GM12801 (cell line): Measurements from ENCODE around the gene BACH2.

ENCODE experiments used
- TF ChIP-seq, protein P1 (sequence below): IDR thresholded peaks from one replicate; pipeline ENCODE4 v1.5.1; 2011; ENCODE audit warnings: control low read depth; ENCODE audit not compliant: insufficient read length; ENCODE audit errors: extremely low read depth

Gene BACH2

DNA sequence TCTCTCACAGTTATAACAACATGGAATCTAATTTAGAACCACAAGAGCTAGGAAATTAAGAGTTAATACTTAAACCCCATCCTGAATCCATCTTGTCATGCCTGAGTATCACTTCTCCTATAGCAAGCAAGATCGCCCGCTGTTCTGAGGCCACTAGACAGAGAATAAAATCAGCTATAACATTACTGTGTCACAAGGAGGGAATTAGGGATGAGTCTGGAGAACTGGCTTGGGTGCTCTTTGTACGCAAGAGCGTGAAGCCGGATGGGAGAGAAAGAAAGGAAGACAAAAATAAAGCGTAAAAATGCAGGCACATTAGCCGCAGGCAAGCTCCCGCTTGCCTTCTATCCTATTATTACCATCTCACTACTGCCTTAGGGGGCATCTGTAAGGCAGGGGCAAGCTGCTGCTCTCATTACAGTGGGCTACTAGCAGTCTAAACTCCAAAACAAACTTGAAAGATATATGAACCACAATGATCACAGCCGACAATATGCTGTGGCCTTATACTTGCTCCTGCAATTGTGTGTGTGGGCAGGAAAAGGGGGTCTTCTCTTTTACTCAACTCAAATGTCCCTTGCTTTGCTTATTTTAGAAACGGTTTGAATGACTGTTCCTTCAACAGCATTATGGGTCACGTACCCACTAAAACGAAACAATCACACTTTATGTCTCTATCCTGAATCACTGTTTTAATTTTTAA lies 320.5 kb downstream of the BACH2 start:
- TF ChIP-seq, protein P1, sequence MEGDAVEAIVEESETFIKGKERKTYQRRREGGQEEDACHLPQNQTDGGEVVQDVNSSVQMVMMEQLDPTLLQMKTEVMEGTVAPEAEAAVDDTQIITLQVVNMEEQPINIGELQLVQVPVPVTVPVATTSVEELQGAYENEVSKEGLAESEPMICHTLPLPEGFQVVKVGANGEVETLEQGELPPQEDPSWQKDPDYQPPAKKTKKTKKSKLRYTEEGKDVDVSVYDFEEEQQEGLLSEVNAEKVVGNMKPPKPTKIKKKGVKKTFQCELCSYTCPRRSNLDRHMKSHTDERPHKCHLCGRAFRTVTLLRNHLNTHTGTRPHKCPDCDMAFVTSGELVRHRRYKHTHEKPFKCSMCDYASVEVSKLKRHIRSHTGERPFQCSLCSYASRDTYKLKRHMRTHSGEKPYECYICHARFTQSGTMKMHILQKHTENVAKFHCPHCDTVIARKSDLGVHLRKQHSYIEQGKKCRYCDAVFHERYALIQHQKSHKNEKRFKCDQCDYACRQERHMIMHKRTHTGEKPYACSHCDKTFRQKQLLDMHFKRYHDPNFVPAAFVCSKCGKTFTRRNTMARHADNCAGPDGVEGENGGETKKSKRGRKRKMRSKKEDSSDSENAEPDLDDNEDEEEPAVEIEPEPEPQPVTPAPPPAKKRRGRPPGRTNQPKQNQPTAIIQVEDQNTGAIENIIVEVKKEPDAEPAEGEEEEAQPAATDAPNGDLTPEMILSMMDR = no peak

DNA sequence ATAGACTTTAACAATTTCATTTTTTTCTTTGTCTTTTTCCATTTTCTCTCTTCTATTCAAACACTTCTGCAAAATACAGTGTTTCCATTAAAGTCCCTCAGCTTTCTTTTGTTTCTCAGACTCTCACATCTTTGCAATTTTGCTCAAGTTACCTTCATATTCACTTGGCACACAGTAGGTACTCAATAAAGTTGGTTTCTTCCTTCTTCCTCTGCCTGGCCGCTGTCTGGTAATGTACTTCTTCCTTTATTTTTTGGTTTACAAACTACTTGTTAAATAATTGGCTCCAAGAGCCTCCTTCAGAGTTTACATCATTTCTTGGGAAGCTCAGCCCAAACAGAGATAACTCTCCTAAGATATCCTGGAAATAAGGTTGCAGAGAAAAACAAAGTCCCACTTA lies 321.3 kb downstream of the BACH2 start:
- TF ChIP-seq, protein P1 = no peak

DNA sequence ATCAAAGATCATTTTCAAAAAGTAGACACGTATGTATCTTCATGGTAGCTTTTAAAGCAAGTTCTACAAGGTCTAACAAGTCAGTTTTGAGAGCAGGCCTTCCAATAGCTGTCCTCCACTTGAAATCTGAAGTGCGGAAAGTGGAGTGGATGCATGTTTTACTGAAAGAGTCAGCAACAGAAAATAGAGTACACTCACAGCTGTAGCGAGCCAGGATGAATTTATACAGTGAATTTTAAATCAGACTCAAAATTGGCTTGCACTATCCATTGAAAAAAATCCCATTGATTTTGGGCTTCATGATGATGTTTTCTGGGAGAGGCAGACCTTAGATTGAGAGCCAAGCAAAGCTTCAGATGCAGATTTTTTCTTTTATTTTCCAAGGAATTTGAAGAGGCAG lies 321.8 kb downstream of the BACH2 start:
- TF ChIP-seq, protein P1 = no peak

DNA sequence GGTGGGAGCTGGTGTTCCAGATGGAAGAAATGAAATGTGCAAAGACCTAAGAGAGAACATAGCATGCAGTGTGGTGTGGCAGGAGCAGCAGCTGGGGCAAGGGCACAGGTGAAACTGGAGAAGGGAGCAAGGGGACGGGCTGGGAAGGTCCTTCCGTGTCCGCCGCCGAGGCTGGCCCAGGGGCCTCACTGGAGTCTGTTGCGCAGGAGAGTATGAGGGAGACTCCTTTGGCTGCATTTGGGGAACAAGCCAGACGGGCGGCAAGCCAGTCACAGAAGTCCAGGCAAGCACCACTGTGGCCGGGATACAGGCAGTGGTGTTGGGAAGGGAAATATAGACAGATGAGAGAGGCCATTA lies 324.6 kb downstream of the BACH2 start:
- TF ChIP-seq, protein P1 = no peak

DNA sequence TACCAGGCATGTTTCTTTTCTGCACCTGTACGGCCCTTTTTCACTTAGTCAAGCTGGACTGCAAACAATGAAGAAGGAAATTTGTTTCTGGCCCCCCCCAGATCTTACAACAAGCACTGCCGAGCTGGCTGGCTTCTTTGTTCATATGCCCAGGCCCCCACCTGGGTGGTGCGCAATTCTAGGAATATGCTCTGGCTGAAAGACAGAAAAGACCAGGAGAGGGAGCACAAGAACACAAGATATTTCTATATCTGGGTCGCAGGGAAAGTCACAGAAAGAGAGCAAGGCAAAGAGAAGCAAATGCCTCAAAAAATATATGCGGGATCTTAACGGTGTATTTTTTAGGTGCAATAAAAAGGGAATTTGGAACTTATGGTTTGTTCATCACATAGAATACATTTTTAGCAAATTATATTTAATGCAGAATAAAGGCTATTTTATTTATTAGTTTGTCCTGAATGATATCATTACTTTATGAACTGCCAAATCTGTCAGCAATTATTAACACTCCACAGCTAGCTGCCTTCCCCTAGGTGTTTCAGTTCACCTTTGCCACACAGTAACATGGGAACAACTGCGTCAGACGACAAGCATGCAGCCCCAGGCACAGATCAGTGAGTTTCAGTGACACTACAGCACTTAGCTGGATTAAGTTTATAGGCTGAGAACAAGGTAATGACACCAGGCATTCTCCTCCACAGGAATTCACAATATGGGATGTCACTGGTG lies 325.9 kb downstream of the BACH2 start:
- TF ChIP-seq, protein P1 = no peak

DNA sequence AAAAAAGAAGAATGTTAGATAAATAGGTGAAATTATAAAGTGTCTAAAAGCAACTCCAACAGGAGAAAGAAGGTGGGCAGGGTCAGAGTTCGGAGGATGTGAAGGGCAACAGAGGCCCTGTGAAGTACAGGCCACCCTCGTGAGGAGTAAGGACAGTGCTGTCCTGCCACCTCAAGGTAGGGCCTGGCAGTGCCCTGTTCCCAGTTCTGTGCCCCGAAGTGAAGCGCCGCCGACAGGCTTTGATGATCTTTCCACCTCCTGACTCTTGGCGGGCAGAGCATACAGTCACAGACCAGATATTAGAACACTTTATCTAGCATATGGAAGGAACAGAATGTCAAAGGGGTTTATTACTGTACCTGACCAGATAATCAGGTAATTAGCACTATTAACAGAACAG lies 326.6 kb downstream of the BACH2 start:
- TF ChIP-seq, protein P1 = no peak

DNA sequence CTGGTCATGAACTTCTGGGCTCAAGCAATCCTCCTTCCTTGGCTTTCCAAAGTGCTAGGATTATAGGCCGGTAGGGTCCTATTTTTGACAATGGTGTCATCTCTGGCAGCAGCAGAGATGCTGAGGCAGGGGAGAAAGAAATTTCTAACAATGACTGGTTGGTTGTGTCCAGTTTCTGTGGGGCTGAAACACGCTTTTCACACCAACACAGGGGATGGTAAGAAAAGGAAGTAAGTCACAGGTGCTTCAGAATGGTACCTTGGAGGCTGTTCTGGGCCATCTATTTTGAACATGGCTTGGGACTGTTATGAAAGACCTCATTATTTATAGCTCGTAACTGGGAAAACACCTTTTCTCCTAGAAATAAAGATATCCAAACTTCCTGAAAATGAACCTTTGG lies 329.7 kb downstream of the BACH2 start:
- TF ChIP-seq, protein P1 = no peak

DNA sequence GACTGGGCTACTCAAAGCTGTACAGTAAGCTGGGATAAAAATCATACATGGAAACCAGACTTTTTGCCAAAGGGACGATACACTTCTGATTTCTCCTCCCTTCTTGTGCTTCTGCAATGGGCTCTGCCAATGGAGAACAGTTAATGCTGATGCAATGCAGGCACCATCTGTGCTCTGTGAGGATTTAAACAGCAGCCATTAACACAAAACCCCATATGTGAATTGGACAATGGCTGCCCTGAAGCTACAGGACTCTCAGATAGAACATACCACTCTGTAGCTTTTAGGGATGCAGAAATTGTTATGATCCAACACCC lies 330.5 kb downstream of the BACH2 start:
- TF ChIP-seq, protein P1 = no peak
